Activated CD4-positive, alpha-beta memory T cell treated with anti-CD3 and anti-CD28 coated beads for 36 hours (primary cell): ENCODE measurements around the gene CA5A. TPM values are rescaled to one million over a fixed set of nuclear protein-coding genes. Genes with fewer than 3 reads are reported as not detected.
"Not testable (repeated sequence)": the region's sequence is repeated elsewhere in the genome, so short reads cannot be mapped to it uniquely, and the experiment has no call there.

ENCODE experiments used
- CTCF ChIA-PET: fragments of 350-600 bp; sonication (Branson Sonifier 250); formaldehyde crosslinking; loops from one replicate; lab custom pipeline; 2021; ENCODE audit warnings: antibody characterized with exemption, inconsistent platforms; lab: Charles Lee
- POLR2A ChIA-PET: fragments of 350-600 bp; sonication (Branson Sonifier 250); formaldehyde crosslinking; loops from one replicate; lab custom pipeline; 2021; ENCODE audit warnings: antibody characterized with exemption; lab: Charles Lee
- DNase-seq: peaks from one replicate; pipeline ENCODE4 v3.0.0-alpha.2; 2020
- H3K27ac Mint-ChIP-seq: one replicate; pipeline ENCODE4 v1.8.0; 2021; ENCODE audit warnings: mixed read lengths
- H3K27me3 Mint-ChIP-seq: one replicate; pipeline ENCODE4 v1.8.0; 2021; ENCODE audit warnings: mixed read lengths
- H3K36me3 Mint-ChIP-seq: one replicate; pipeline ENCODE4 v1.8.0; 2021; ENCODE audit warnings: mixed read lengths
- H3K4me1 Mint-ChIP-seq: one replicate; pipeline ENCODE4 v1.8.0; 2021; ENCODE audit warnings: low read depth, mixed read lengths
- H3K4me3 Mint-ChIP-seq: one replicate; pipeline ENCODE4 v1.8.0; 2021; ENCODE audit warnings: mild to moderate bottlenecking, mixed read lengths
- H3K9me3 Mint-ChIP-seq: one replicate; pipeline ENCODE4 v1.8.0; 2021; ENCODE audit warnings: mixed read lengths
- intact Hi-C: fragments of 100-400 bp; cut with micrococcal nuclease; formaldehyde crosslinking; loops from one replicate; pipeline ENCODE4 v1.15.1; 2023
- total RNA-seq, 2 experiments: library from RNA; stranded (reverse); gene quantifications; one replicate each; pipeline ENCODE4 v1.2.3, GENCODE V29; 2021

The CA5A gene
- total RNA-seq, 2 experiments from 2014 or later, result not detected

GRCh38 chr16:87914812-87915211 is 21.5 kb downstream of the CA5A start:
- Mint-ChIP-seq H3K27ac (no peak overlapping the region), H3K4me1 (no peaks in the 10 kb centered on the region), H3K36me3 (no peaks in the 10 kb centered on the region), H3K9me3 (no peaks in the 10 kb centered on the region), H3K27me3 (peaks cover 12% of the 10 kb centered on the region), H3K4me3 (no peak overlapping the region)
- DNase-seq, result no peak
- ChIA-PET POLR2A (no interaction called here), CTCF (interaction anchor here (0.7 to 1.4 kb wide), 2 partner anchors 43 to 65 kb away, joined by 3 to 4 read pairs; no protein-coding TSS in a partner anchor)
- intact Hi-C loops, result no loop called here

GRCh38 chr16:87914021-87914725 is 22.2 kb downstream of the CA5A start:
- CTCF ChIA-PET, result interaction anchor here (1.4 kb wide), 2 partner anchors 43 to 134 kb away, joined by 4 read pairs; no protein-coding TSS in a partner anchor
- H3K4me3 Mint-ChIP-seq, DNase-seq, H3K36me3 Mint-ChIP-seq, POLR2A ChIA-PET, H3K27ac Mint-ChIP-seq, intact Hi-C loops, H3K4me1 Mint-ChIP-seq, H3K9me3 Mint-ChIP-seq: not testable (repeated sequence)
- H3K27me3 Mint-ChIP-seq, result peaks cover 12% of the 10 kb centered on the region

GRCh38 chr16:87912691-87913090 is 23.6 kb downstream of the CA5A start:
- DNase-seq, H3K4me1 Mint-ChIP-seq, CTCF ChIA-PET, H3K4me3 Mint-ChIP-seq, H3K27me3 Mint-ChIP-seq, H3K27ac Mint-ChIP-seq, POLR2A ChIA-PET, intact Hi-C loops, H3K36me3 Mint-ChIP-seq, H3K9me3 Mint-ChIP-seq: not testable (repeated sequence)

GRCh38 chr16:87911106-87911763 is 25.1 kb downstream of the CA5A start:
- intact Hi-C loops, H3K36me3 Mint-ChIP-seq, H3K27me3 Mint-ChIP-seq, H3K9me3 Mint-ChIP-seq, DNase-seq, POLR2A ChIA-PET, H3K27ac Mint-ChIP-seq, H3K4me3 Mint-ChIP-seq, H3K4me1 Mint-ChIP-seq: not testable (repeated sequence)
- CTCF ChIA-PET, result interaction anchor here (1.6 to 4.0 kb wide), 2 partner anchors 16 to 36 kb away, joined by 8 to 31 read pairs; no protein-coding TSS in a partner anchor

- Mint-ChIP-seq H3K27ac (peak overlapping the region; percentile 71), H3K4me3 (peak overlapping the region; percentile 50)
- ChIA-PET POLR2A (interaction anchor here (0.9 to 1.8 kb wide), 3 partner anchors 16 to 130 kb away, joined by 3 to 8 read pairs (median 3); no protein-coding TSS in a partner anchor), CTCF (interaction anchor here (1.0 to 4.0 kb wide), 15 partner anchors 12 to 130 kb away, joined by 3 to 33 read pairs (median 6); no protein-coding TSS in a partner anchor)
- intact Hi-C loops, result loop anchor here (1.0 to 10.0 kb wide), 4 partner anchors 14 to 130 kb away; no protein-coding TSS in a partner anchor
- H3K36me3 Mint-ChIP-seq, H3K4me1 Mint-ChIP-seq, H3K9me3 Mint-ChIP-seq, H3K27me3 Mint-ChIP-seq: not testable (repeated sequence)
- DNase-seq, result peak; percentile 92
Observed at GRCh38 chr16:87909203-87909935, 27.0 kb downstream of the CA5A start.

GRCh38 chr16:87908101-87908500 is 28.2 kb downstream of the CA5A start:
- not testable (repeated sequence) for H3K36me3 Mint-ChIP-seq, H3K27ac Mint-ChIP-seq, H3K9me3 Mint-ChIP-seq, H3K27me3 Mint-ChIP-seq, H3K4me3 Mint-ChIP-seq, DNase-seq
- peaks cover 11% of the 10 kb centered on the region for H3K4me1 Mint-ChIP-seq
- ChIA-PET POLR2A (interaction anchor here (1.0 to 1.8 kb wide), 2 partner anchors 15 to 33 kb away, joined by 3 to 8 read pairs; no protein-coding TSS in a partner anchor), CTCF (interaction anchor here (1.1 to 4.0 kb wide), 9 partner anchors 8 to 129 kb away, joined by 3 to 33 read pairs (median 7); no protein-coding TSS in a partner anchor)
- intact Hi-C loops, result loop anchor here (10.0 kb wide), 1 partner anchor 53 kb away; no protein-coding TSS in a partner anchor

GRCh38 chr16:87905521-87905920 is 30.8 kb downstream of the CA5A start:
- POLR2A ChIA-PET, H3K36me3 Mint-ChIP-seq, H3K27ac Mint-ChIP-seq, H3K27me3 Mint-ChIP-seq, H3K9me3 Mint-ChIP-seq, DNase-seq, H3K4me3 Mint-ChIP-seq: not testable (repeated sequence)
- CTCF ChIA-PET, result interaction anchor here (0.7 to 2.5 kb wide), 5 partner anchors 9 to 127 kb away, joined by 3 to 12 read pairs (median 4); no protein-coding TSS in a partner anchor
- H3K4me1 Mint-ChIP-seq, result peaks cover 16% of the 10 kb centered on the region
- intact Hi-C loops, result loop anchor here (10.0 kb wide), 1 partner anchor 51 kb away; no protein-coding TSS in a partner anchor

GRCh38 chr16:87904963-87905362 is 31.4 kb downstream of the CA5A start:
- H3K4me3 Mint-ChIP-seq, POLR2A ChIA-PET, H3K27me3 Mint-ChIP-seq, DNase-seq, H3K9me3 Mint-ChIP-seq, H3K36me3 Mint-ChIP-seq, H3K27ac Mint-ChIP-seq: not testable (repeated sequence)
- intact Hi-C loops, result loop anchor here (10.0 kb wide), 1 partner anchor 50 kb away; no protein-coding TSS in a partner anchor
- CTCF ChIA-PET, result interaction anchor here (0.9 to 2.5 kb wide), 2 partner anchors 29 to 126 kb away, joined by 4 to 12 read pairs; no protein-coding TSS in a partner anchor
- H3K4me1 Mint-ChIP-seq, result peaks cover 16% of the 10 kb centered on the region

- intact Hi-C loops, result loop anchor here (10.0 kb wide), 1 partner anchor 46 kb away; no protein-coding TSS in a partner anchor
- peaks cover 43% of the 10 kb centered on the region for H3K4me1 Mint-ChIP-seq
- DNase-seq, H3K27me3 Mint-ChIP-seq, H3K9me3 Mint-ChIP-seq, H3K36me3 Mint-ChIP-seq, H3K4me3 Mint-ChIP-seq, H3K27ac Mint-ChIP-seq, POLR2A ChIA-PET: not testable (repeated sequence)
- CTCF ChIA-PET, result interaction anchor here (1.0 to 1.9 kb wide), 2 partner anchors 8 to 51 kb away, joined by 3 to 5 read pairs; no protein-coding TSS in a partner anchor
Observed at GRCh38 chr16:87900489-87900888, 35.8 kb downstream of the CA5A start.

GRCh38 chr16:87897521-87898505 is 38.5 kb downstream of the CA5A start:
- H3K4me1 Mint-ChIP-seq, result peaks cover 56% of the 10 kb centered on the region
- POLR2A ChIA-PET, result interaction anchor here (1.5 to 5.7 kb wide), 4 partner anchors 23 to 129 kb away, joined by 3 to 103 read pairs (median 50); partner anchors contain the start of gene SLC7A5

More at GRCh38 chr16:87897521-87898505, 38.5 kb downstream of the CA5A start:
- no peaks in the 10 kb centered on the region for H3K27me3 Mint-ChIP-seq
- CTCF ChIA-PET, result interaction anchor here (0.7 to 5.4 kb wide), 8 partner anchors 8 to 195 kb away, joined by 3 to 56 read pairs (median 8); no protein-coding TSS in a partner anchor
- no peaks in the 10 kb centered on the region for H3K36me3 Mint-ChIP-seq
- H3K27ac Mint-ChIP-seq, result peak overlapping the region; percentile 99
- H3K4me3 Mint-ChIP-seq, result peak overlapping the region; percentile 73
- intact Hi-C loops, result loop anchor here (2.0 kb wide), 1 partner anchor 59 kb away; no protein-coding TSS in a partner anchor
- DNase-seq, result peak; percentile 85
- no peaks in the 10 kb centered on the region for H3K9me3 Mint-ChIP-seq
